Stimulated activated CD4-positive, alpha-beta T cell treated with anti-CD3 and anti-CD28 coated beads, Interleukin-15, amount 100 ng/mL, for 1 hour (primary cell): Measurements from ENCODE around the gene ITGB3.

Source experiments
- DNase-seq, 2 donors: peaks; one replicate each; pipeline ENCODE4 v3.0.0-alpha.2; 2020; ENCODE audit warnings: low read depth in 1 of 2, low spot score in 1 of 2

ITGB3 gene

DNA sequence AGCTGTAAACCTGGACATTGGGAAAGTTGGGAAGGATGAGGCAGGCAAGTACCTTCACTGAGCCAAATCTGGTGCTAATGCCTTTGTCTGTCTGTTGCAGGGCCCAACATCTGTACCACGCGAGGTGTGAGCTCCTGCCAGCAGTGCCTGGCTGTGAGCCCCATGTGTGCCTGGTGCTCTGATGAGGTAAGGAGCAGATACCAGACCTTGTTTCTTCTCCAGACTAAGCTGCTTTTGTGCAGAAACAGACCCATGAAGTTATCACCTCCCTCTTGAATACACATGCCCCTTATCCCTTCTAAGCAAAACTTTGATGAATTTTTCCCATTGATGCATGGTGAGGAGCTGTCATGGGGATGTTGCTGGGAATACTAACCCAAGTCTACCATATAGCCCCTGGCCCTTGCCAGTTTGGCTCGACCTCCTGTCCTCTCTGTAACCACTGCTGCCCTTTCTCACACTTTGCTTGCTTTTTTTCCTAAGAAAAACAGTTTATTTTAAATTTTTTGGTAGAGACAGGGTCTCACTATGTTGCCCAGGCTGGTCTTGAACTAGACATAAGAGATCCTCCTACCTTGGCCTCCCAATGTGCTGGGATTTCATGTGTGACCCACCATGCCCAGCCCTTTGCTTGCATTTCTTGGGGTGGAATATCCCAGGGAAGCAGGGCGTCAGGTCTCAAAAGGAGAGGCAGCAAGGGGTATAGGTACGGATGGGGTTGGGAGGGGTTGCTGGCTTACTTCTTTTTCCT, 20.9 kb downstream of the ITGB3 start:
- no peak for DNase-seq

DNA sequence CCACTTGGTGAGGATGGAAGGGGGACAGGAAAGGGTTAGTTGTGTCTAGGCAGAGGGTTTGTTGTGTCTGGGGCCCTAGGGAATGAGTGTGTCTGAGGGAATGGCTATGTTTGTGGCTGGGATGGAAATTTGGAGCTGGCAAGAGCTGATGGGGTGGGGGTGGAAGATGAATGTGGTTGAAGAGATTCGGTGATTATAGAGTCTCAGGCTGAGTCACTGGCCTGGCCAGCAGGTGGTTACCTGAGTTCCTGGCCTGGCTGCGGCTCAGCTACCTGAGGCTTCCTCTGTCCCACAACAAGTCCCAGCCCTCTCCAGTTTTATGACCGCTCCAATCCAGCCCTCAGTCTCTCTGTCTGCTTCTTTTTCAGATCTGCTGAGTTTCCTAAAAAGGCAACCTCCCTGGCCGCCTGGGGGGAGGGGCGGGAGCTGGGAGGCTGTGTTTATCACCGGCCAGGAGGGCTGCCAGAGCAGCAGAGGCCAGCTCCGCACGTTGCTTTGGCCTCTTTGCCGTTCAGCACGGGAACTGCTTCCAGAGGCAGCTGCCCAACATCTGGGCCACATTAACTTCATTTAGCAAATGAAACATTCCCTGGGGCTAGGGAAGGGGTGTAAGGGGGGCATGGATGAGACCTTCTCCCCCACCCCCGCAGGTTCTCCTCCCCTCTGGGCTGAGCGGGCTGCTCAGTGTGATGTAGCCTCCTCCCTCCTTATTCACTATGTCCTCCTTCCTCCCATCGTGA, 21.8 kb downstream of the ITGB3 start:
- DNase-seq: no peak

DNA sequence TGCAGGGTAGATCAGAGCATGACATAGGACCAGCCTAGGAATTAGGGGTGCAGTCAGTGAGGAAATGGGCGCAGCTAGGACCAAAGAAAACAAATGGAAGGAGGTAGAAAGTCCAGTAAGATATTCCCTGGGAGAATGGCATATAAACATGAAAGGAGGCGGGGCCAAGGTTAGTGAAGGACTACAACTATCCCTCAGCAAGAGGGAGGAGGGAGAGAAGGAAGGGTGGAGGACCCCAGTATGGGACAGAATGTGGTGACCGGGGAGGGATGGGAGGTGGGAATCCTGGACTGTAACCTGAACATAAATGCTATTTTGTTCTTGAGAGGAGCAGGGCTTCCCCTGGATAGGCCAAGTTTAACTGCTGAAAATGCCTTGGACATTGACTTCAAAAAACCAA, 22.8 kb downstream of the ITGB3 start:
- DNase-seq: no peak

DNA sequence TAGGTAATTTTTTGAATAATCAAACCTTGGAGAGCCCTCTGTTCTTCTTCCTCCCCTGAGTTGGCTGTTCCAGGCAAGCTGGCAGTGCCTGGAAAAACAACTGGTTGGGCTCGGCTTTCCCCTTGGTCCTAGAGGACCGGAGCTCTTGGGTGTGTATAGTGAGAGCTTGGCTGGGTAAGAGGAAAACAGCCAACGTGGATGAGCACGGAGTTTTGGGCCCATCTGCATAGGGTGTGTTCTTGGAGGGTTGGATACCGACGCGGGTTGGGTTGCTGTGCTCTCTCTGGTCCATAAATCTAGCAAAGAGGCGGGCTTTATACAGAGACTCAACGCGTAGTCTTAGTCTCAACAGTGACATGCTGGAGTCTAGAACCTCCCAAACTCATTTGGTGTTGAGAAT, 23.2 kb downstream of the ITGB3 start:
- DNase-seq: no peak

DNA sequence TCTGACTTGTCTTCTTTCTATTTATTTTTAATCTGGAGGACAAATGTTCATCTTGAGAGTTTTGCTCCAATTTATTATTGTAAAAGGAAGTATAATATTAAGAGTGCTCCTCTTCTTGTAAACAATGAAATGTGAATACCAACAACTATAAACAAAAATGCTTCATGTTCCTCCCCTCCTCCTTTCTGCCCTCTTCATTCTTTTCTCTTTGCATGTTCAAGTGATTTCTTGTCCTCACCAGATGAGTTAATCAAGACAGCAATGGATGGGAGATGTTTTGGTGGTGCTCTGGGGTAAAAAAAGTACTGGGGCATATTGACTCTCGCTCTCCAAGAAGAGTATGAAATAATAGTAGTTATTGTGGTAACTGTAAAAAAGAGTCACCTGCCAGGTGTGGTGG, 24.3 kb downstream of the ITGB3 start:
- no peak for DNase-seq

DNA sequence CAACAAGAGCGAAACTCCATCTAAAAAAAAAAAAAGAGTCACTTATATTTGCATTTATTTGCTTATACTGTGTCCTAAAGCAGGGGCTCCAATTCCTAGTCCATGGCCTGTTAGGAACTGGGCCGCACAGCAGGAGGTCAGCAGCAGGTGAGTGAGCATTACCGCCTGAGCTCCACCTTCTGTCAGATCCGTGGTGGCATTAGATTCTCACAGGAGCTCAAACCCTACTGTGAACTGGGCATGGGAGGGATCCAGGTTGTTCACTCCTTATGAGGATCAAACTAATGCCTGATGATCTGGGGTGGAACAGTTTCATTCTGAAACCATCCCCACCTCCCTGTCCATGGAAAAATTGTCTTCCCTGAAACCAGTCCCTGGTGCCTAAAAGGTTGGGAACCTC, 24.9 kb downstream of the ITGB3 start:
- no peak for DNase-seq

DNA sequence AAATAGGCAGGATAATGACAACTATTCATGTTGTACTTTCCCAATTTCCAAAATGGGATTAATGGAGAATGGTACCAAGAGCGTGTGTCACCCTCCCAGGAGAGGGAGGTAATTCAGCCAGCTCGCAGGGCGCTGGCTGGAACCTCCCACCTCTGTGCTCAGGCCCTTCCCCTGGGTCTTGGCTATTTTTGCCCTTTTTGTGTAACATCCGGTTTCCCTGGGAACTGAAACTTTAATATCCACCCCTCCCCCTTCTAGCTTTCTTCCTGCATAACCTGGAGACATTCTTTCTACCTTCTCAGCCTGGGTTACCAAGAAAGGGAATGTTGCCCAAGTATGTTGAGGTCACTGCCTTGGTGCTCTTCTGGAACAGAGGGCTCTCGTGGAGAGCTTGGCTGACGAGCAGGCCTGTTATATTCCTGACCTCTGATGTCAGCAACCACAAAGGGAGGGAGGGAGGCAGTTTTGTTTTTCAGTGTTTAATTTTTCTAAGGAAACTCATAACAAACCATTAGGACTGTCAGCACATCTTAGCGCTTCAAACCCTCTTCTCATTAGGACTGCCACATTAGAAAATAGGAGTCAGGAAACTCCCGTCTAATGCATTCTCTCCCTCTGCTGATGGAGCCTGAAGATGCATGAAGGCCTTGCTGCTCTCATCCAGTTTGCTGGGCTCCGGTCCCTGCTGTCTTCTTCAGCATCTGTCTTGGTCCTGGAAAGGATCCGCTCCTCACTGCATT, 25.6 kb downstream of the ITGB3 start:
- DNase-seq: no peak

DNA sequence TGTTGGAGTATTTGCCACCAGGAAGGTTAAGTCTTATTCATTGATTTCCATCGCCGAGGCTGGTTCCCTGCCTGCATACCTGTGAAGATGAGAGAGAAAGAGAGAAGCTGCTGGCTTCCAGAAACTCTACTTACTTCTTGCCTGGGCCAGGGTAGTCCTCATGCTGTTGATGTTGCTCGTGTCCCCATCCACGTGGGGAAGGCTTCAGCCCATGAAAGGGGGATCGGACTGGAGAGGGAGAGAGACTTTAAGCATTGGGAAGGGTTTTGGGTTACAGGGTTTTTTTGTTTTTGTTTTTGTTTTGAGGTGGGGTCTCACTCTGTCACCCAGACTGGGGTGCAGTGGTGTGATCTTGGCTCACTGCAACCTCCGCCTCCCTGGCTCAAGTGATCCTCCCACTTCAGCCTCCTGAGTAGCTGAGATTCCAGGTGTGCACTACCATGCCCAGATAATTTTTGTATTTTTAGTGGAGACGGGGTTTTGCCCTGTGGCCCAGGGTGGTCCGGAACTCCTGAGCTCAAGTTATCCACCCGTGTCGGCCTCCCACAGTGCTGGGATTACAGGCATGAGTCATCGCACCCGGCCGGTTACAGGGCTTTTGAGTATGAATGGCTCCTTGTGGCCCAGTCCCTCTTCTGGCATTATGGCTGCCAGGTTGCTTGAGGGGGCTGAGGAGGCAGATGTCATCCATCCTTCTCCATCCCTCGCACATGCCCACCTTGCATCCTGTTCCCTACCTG, 26.6 kb downstream of the ITGB3 start:
- no peak for DNase-seq

DNA sequence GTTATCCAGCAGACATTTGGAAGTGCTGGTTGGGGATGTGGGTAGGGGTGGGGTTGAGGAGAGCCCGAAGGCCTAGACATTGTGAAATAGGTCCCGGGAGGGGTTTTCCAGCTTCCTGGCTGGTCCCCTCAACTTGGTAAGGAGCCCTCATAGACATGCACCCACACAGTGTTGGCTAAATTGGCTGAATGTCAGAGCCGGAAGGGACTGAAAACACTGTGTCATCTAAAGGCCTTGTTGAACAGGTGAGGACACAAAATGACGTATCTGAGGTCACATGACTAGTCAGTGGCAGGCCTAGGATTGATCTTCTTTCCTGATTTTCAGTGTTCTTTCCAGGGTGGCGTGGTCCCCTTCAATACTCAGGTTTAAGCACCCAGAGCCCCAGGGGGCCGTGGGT, 27.6 kb downstream of the ITGB3 start:
- no peak for DNase-seq

DNA sequence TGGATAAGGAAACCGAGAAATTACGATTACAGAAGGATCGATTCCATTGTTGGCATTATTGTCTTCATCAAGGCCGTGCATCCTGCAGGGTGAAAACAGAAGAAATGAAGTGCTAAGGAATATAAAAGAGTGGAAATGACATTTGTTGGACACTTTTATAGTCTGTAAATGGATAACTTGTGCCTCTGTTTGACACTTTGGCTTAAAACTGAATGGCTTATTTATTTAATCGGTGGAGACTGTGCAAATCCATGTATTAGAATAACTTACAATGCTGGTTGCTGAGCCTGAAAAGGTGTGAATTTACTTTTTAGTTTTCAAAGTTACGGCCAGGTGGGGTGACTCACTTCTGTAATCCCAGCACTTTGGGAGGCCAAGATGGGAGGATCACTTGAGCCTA, 31.4 kb downstream of the ITGB3 start:
- no peak for DNase-seq

DNA sequence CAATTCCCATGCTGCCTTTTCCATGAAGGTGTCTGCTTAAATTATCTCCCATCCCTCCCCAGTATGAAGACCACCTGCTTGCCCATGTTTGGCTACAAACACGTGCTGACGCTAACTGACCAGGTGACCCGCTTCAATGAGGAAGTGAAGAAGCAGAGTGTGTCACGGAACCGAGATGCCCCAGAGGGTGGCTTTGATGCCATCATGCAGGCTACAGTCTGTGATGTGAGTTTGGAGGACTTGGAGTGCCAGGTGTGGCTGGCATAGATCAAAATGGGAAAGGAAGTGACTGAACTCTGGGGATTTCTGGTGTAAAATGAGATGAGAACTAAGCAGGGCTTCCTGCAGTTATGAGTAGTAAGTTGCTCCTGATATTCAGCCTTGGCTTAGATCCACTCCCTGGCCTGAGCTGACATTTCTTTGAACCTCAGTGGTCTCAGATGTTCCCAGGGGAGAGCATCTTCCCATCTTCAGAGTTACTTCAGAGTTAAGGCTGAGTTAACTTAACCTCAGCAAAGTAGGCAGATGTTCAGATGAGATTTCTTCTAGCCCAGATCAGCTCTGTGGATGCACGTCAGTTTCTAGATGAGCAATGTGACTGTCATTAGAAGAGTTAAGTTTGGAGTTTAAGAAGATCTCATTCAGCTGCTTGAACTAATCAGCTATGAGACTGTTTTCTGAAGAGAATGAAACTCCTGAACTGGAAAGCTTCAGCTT, 32.7 kb downstream of the ITGB3 start:
- DNase-seq: no peak

DNA sequence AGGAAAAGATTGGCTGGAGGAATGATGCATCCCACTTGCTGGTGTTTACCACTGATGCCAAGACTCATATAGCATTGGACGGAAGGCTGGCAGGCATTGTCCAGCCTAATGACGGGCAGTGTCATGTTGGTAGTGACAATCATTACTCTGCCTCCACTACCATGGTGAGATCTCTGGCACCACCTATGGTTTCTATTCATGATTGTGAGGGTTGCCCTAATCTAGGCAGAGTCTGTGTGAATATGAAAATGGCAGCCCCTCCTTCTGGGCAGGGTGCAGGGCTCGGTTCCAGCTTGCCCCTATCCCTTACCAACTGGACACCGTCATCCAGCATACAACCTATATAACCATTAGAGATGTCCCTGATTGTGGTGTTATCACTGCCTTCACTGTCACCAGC, 33.4 kb downstream of the ITGB3 start:
- DNase-seq: no peak

DNA sequence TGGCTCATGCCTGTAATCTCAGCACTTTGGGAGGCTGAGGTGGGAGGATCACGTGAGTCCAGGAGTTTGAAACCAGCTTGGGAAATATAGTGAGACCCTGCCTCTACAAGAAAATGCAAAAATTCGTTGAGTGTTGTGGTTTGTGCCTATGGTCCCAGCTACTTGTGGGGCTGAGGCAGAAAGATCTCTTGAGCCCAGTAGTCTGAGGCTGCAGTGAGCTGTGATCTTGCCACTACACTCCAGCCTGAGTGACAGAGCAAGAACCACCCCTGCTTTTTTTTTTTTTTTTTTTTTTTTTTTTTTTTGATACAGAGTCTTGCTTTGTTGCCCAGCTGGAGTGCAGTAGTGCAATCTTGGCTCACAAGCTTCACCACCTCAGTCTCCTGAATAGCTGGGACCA, 34.0 kb downstream of the ITGB3 start:
- no peak for DNase-seq

DNA sequence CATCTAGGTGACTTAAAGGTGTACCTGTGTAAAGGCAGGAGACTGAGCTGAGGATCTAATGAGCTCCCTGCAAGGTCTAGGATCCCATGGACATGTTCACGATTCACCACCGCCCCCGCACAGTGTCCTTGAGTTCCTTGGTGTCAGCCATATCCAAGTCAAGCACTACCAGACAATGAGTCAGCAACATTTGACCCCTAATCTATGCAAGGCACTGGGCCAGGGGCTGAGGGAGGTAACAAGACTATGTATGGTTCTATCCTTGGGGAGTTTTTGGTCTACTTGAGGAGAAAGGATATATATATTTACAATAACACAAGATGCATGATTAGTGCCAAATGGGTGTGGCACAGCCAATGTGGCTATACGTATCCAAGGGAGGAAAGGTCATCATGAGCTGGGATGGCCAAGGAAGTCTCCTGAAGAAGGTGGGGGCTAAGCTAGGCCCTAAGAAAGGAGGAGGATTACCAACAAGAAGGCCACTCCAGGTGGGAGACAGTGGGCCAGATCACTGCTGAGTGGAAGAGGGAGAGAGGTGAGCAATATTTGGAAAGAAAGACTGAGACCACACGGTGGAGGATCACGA, 35.0 kb downstream of the ITGB3 start:
- no peak for DNase-seq

DNA sequence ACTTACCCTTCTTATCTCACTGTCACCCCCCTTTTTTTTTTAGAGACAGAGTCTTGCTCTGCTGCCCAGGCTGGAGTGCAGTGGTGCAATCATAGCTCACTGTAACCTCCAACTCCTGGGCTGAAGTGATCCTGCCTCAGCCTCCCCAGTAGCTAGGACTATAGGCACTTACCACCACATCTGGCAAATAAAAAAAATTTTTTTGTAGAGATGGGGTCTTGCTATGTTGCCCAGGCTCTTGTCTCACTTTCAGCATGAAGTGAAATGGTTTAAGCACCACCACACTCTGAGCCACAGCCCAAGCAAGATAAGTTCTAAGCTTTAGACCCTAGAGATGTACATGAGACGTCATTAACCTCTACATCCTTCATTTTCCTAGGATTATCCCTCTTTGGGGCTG, 35.7 kb downstream of the ITGB3 start:
- DNase-seq: no peak

DNA sequence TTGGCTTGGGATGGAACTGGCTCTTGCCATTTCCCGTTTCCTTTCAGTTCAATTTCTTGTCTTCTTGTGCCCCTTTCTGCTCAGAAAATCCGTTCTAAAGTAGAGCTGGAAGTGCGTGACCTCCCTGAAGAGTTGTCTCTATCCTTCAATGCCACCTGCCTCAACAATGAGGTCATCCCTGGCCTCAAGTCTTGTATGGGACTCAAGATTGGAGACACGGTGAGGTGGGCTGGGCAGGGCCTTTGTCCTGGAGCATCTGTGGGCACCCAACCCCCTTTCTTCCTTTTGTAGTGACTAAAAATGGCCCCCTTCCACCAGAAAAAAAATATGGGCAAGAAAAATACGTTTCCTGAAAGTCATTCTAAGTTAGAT, 37.2 kb downstream of the ITGB3 start:
- no peak for DNase-seq

DNA sequence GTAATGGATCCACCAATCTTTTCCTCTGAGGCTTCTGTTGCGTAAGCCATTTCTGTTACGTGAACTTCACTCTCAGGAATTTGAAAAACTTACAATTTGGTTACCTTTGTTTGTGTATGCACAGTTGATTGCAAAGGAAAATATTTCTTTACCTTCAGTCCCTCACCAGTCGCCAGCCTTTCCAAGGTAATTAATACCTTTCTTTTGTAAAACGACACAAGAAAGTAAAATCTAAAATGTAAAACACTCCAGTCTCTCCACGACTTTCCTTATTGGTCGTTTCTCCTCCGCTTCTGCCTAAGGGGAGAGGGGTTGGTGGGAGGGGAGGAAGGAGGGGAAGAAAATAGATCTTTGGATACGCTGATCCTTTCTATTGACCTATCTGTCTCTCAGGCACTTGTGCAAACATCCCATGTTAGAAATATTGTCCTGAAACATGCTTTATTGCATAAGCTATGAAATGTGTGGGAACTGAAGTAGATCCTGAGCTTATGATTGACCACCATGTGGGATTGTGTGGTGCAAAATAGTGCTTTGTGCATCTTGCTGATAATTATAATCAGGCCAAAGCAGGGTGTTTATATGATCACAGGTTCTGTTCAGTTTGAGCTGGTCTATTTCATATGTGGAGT, 37.7 kb downstream of the ITGB3 start:
- DNase-seq: no peak

DNA sequence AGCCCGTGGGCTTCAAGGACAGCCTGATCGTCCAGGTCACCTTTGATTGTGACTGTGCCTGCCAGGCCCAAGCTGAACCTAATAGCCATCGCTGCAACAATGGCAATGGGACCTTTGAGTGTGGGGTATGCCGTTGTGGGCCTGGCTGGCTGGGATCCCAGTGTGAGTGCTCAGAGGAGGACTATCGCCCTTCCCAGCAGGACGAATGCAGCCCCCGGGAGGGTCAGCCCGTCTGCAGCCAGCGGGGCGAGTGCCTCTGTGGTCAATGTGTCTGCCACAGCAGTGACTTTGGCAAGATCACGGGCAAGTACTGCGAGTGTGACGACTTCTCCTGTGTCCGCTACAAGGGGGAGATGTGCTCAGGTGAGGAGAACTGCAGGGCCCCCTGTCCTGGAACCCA, 38.6 kb downstream of the ITGB3 start:
- DNase-seq: no peak

DNA sequence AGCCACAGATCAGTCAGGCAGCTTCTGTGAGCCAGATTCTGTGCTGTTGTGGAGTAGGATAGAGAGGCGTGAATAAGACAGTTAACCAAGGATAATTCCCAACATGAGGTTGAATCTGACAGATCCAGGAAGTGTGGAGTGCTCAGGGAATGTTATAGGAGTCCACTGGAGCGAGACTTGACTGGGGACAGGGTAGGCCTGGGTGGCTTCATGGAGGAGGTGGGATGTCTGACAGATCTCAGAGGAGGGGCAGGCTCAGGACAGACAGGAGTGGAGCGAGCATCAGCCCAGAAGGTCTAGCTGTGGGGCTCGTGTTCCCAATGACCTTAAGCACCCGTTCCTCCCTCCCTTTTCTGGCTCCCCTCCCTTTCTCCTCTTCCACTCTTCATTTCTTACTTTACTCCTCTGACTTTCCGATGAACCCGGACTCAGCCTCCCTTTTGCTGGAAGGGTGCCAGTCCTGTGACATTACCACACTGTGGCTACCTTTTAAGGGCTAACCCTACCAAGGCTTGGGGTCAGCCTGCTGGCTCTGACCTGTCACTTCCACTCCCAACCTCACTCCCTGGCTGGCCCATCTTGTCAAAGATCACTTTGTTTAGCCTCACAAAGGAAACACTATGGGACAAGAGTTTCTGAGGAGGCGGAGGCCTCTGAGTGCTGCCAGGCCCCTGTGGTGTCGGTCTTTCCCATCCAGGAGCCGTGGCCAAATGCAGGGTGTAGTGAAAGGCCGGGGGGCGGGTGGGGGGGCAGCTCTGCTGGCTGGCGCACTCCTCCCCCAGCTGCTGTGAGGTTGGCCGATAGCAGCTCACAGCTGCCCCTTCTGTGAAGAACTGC, 41.6 kb downstream of the ITGB3 start:
- DNase-seq: no peak
